ENCODE results near the gene CAPS2.

DNA sequence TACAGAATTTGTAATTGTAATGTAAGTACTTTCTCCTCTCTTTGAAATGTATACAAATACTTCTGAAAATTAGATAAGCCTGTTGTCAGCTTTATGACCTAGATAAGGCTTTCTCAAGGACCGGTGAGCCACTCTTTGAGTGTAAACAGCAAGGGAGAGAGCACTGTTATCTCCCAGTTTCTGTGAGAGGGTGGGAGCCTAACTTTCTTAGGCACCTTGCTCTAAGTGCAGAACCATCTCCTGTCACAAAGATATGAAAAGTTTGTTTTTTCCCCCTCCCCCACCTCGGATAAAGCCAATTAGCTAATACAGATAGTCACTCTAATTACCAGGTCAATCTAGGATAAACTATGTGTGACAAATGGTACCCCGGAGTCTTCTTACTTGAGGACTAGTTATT, 35.8 kb downstream of the CAPS2 start:
- TF ChIP-seq POLR2AphosphoS5 (IDR thresholded peaks at IDR 0.05) (no peak), POLR2A (IDR thresholded peaks at IDR 0.05) (no peak), CTCF (IDR thresholded peaks at IDR 0.05) (no peak), EP300 (IDR thresholded peaks at IDR 0.05) (no peak)

Data from sigmoid colon (tissue), 4 donors.